Head of caudate nucleus (tissue), 42 donors: ENCODE measurements around the gene RABL6.

Experiments
- DNase-seq, 42 donors: peaks; one replicate each; pipeline versions ENCODE4 v3.0.0 to v3.0.0-alpha.2; 2020 to 2021; ENCODE audit warnings: mixed read lengths in 7 of 42
- intact Hi-C: fragments of 100-400 bp; cut with DNase I; formaldehyde crosslinking; loops from one replicate; pipeline ENCODE4 v1.15.0; 2022

RABL6 gene

DNA sequence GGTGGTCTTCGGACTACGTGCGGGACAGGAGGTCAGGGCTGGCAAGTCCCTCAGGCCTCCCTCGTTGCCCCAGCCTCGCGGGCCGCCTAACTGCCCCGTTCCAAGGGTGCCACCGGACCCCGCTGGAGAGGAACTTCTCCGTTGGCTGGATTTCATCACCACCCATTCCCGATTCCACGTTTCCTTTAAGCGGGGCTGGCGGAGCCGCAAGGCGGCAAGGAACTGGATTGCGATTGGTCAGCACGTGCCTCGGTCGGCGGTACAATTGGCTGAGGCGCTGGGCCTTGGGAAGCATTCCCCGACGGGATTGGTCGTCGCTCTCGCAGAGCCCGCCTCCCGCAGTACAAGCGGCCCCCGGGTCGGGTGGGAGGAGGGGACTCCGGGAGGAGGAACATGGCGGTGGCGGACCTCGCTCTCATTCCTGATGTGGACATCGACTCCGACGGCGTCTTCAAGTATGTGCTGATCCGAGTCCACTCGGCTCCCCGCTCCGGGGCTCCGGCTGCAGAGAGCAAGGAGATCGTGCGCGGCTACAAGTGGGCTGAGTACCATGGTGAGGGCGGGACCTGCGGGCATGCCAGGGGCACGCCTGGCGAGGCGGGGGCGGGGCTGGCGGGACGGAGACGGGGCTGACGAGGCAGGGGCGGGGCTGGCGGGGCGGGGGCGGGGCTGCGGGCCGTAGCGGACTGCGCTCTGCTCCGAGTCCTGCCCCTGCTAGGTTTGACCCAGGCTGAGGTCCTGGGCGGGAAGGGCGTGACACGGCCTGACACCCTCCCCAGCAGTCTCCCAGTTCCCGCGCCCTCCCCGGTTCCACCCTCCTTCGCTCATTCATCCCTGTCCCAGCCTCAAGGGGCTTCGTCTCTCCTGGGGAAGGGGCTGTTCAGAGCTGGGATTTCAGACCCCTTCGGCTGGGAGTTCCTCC lies 41.6 kb downstream of the RABL6 start, which contains the start of gene PHPT1:
Gene PHPT1 (plus strand): TSS at position 372 of the 922 bp plus-strand sequence. CDS start 22 bp downstream, at position 394.
- intact Hi-C loops: loop anchor here (5.0 kb wide), 1 partner anchor 42 kb away; the partner anchor contains the start of gene RABL6
- peak; percentile 98 to 100 (median 99) for DNase-seq

DNA sequence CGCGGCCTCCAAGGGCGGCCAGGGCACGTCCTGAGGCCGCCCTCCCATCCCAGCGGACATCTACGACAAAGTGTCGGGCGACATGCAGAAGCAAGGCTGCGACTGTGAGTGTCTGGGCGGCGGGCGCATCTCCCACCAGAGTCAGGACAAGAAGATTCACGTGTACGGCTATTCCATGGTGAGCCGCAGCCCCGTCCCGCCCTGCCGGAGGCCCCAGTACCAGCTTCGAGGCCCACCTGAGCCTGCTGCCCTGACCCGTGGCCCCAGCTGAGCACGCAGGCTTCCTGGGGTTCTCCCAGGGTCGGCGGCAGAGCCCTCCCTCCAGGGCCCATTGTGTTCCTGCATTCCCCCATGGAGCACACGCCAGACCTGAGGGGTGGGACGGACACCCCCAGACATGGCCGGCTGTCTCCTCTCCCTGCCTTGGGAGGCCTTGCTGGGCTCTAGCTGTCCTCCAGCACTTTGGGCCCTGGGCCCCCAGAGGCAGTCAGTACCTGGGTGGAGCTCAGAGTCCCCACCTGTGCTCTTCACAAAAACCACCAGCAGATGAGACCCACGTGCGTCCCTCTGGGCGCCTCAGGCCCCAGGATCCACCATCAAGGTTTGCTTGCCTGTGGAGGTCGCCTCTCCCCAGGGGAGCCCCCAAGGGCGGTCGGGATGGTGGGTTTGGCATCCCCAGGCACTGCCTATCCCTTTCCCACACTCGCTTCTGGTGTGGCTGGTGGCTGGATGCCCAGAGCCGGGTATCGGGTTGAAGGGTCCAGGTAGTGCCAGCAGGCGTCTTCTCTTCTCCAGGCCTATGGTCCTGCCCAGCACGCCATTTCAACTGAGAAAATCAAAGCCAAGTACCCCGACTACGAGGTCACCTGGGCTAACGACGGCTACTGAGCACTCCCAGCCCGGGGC lies 42.5 kb downstream of the RABL6 start:
- intact Hi-C loops: loop anchor here (5.0 to 10.0 kb wide), 2 partner anchors 43 to 85 kb away; partner anchors contain the start of gene RABL6
- DNase-seq: peak in 3 of 42 donors; percentile 15 to 50 (median 35)

DNA sequence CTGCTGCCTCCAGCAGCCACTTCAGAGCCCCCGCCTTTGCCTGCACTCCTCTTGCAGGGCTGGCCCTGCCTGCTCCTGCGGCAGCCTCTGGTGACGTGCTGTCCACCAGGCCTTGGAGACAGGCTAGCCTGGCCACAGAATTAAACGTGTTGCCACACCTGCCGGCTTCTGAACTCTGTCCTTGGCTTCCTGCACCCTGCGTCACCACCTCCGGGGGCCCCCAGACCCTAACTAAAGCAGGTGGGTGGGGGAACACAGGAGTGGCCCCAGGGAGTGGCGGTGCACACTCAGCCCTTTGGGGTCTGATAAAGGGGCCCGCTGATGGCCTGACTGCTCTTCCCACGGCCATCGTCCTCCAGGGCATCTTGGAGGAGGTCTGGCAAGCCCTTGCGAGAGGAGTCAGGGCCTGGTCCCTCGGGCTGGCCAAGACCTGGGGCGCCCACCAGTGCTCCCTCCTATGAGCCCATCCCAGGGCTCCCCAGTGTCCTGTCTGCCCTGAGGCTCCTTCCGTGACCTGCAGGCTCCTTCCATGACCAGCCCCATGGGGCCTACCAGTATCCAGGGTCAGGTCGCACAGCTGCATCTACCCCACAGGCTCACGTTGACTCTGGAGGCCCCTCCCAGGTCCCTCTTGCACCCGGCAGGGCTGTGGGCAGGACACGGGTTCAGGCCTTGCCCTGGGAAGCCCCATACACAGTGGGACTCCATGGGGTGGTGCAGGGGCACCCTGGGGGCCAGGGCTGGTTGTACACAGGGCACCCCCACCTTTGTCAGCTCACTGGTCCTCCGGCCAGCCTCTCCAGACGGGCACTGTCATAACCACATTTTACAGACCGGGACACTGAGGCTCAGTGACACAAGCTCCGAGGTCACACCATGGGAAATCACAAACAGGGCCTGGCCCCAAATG lies 43.4 kb downstream of the RABL6 start:
- intact Hi-C loops: loop anchor here (10.0 kb wide), 1 partner anchor 84 kb away; no protein-coding TSS in a partner anchor
- DNase-seq: no peak

DNA sequence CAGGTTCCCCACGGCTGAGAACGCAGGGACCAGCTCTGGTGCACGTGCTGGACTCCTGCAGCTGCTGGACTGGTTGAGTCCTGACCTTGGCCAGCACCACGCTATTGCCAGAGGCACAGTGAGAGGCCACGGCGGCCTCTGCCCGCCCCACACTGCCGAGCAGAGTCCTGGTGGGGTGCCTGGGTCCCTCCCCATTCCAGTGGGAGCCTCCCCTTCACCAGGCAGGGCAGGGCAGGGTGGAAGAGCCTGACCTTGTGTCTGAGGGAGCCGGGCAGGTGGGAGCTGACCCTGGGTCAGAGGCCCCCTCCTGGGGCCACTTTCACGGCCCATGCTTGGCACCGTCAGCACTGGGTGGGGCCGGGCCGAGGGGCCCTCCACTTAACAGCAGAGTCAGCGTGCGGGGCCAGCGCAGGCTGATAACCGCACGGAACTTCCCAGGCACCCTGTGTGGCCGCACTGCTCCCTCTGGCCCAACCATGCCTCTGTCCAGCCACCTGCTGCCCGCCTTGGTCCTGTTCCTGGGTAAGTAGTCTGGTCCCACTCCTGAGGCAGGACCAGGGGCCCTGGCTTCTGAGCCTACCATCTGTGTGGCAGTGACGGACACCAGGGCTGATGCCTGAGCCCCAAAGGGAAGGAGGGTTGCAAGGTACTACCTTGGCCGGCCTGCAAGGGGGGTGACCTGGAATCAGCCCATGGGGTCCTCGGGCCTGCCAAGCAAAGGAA lies 44.4 kb downstream of the RABL6 start, which contains the start of gene MAMDC4:
Gene MAMDC4 (plus strand): TSS at position 406 of the 723 bp plus-strand sequence. CDS start 71 bp downstream, at position 477.
- intact Hi-C loops: loop anchor here (10.0 kb wide), 1 partner anchor 83 kb away; no protein-coding TSS in a partner anchor
- peak in 1 of 42 donors; percentile 5 for DNase-seq

DNA sequence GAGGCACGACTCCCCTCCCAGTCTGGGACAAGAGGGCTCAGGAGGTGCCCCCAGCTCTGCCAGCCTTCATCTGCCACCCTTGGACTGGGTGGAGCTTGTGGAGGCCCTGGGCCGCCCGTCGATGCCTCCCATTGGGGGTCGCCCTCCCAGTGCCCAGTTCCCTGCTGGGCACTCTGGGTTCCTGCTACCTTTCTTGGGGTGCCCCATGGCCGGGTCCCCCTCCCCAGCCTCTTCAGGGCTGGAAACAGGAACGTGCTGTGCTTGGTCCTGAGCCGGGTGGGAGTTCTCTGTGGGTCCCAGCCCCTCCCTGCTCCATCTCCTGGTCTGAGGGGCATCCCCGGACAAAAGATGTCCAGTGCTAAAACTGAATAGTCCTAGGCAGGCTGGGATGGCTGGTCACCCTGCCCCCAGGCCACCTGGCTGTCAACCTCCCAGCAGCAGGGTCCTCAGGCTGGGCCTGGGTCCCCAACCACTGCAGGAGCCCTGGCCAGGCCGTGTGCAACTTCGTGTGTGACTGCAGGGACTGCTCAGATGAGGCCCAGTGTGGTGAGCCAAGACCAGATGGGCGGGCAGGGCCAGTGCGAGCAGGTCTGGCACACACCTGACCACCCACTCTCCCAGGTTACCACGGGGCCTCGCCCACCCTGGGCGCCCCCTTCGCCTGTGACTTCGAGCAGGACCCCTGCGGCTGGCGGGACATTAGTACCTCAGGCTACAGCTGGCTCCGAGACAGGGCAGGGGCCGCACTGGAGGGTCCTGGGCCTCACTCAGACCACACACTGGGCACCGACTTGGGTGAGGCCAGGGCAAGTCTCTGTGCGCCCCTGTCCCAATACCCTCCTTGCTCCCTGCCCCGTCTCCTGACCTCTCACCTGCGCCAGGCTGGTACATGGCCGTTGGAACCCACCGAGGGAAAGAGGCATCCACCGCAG lies 45.2 kb downstream of the RABL6 start:
- DNase-seq: peak in 5 of 42 donors; percentile 1 to 7 (median 4)
- intact Hi-C loops: loop anchor here (10.0 kb wide), 1 partner anchor 82 kb away; no protein-coding TSS in a partner anchor

DNA sequence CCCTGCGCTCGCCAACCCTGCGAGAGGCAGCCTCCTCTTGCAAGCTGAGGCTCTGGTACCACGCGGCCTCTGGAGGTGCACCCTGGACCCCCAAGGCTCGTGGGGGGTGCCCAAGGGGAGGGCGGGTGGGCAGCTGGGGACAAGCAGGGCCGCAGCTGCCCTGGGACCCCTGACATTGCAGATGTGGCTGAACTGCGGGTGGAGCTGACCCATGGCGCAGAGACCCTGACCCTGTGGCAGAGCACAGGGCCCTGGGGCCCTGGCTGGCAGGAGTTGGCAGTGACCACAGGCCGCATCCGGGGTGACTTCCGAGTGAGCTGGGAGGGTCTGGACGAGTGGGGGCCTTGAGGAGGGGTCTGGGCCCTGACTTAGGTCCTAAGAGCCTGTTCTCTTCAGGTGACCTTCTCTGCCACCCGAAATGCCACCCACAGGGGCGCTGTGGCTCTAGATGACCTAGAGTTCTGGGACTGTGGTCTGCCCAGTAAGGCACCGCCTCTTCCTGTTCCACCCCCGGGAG lies 45.9 kb downstream of the RABL6 start:
- DNase-seq: no peak
- intact Hi-C loops: loop anchor here (10.0 kb wide), 1 partner anchor 81 kb away; no protein-coding TSS in a partner anchor

DNA sequence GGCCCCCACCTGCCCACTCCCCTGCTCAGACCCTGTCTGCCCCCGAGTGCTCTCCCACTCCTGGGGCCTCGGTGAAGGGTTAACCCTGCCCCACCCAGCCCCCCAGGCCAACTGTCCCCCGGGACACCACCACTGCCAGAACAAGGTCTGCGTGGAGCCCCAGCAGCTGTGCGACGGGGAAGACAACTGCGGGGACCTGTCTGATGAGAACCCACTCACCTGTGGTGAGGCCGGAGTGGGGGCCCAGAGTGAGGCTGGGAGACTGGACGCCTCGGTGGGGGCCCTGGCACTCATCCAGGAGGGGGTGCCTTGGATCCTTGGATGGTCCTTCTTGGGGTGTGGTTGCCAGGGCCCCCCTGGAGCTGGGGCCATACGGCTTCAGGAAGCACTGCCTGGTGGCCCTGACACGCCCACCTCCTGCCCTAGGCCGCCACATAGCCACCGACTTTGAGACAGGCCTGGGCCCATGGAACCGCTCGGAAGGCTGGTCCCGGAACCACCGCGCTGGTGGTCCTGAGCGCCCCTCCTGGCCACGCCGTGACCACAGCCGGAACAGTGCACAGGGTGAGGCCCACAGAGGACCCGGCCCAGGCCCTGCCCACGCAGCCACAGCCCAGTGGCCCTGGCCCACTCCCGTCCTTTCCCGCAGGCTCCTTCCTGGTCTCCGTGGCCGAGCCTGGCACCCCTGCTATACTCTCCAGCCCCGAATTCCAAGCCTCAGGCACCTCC lies 46.5 kb downstream of the RABL6 start:
- DNase-seq: peak in 5 of 42 donors; percentile 1 to 27 (median 2)
- intact Hi-C loops: loop anchor here (10.0 kb wide), 1 partner anchor 81 kb away; no protein-coding TSS in a partner anchor

DNA sequence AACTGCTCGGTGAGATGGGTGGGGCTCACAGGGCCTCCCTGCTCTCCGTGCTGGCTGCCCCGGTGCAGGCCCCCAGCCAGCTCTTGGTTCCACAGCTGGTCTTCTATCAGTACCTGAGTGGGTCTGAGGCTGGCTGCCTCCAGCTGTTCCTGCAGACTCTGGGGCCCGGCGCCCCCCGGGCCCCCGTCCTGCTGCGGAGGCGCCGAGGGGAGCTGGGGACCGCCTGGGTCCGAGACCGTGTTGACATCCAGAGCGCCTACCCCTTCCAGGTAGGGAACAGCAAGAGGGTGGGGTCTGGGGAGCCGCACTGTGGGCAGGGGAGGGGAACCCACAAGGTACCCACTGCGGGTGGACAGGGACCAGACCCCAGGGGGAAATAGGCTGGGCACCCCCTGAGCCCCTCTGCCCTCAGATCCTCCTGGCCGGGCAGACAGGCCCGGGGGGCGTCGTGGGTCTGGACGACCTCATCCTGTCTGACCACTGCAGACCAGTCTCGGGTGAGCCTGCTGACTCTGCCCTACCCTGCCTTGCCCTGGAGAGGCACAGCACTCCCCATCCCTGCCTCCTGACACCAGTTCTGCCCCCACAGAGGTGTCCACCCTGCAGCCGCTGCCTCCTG lies 47.2 kb downstream of the RABL6 start:
- peak in 3 of 42 donors; percentile 1 to 22 (median 2) for DNase-seq

DNA sequence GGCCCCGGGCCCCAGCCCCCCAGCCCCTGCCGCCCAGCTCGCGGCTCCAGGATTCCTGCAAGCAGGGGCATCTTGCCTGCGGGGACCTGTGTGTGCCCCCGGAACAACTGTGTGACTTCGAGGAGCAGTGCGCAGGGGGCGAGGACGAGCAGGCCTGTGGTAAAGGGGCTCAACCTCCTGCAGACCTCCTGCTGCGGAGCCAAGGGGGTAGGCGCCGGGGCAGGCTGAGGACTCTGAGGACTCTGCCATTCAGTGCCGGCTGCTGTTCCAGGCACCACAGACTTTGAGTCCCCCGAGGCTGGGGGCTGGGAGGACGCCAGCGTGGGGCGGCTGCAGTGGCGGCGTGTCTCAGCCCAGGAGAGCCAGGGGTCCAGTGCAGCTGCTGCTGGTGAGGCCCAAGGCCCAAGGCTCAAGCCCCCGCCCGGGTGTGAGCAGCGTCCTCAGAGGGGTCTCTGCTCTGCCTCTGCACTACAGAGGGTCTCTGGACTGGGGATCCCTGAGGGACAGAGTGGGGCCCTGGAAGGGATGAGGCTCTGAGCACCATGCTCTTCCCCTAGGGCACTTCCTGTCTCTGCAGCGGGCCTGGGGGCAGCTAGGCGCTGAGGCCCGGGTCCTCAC lies 47.8 kb downstream of the RABL6 start:
- intact Hi-C loops: loop anchor here (10.0 kb wide), 1 partner anchor 79 kb away; no protein-coding TSS in a partner anchor
- DNase-seq: peak in 1 of 42 donors; percentile 24

More for the DNA sequence above, 47.2 kb downstream of the RABL6 start:
- intact Hi-C loops: loop anchor here (10.0 kb wide), 1 partner anchor 80 kb away; no protein-coding TSS in a partner anchor

DNA sequence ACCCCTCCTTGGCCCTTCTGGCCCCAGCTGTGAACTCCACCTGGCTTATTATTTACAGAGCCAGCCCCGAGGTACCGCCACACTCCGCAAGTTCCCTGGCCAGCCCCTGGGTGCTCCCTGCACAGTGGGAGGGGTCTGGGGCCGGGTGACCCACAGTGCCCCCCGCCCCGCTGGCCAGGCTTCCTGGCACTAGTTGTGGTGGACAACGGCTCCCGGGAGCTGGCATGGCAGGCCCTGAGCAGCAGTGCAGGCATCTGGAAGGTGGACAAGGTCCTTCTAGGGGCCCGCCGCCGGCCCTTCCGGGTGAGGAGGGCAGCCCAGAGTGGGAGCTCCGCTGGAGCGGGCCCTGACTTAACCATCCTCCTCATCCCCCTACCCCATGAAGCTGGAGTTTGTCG lies 48.3 kb downstream of the RABL6 start:
- intact Hi-C loops: loop anchor here (10.0 kb wide), 1 partner anchor 79 kb away; no protein-coding TSS in a partner anchor
- peak in 1 of 42 donors; percentile 1 for DNase-seq

DNA sequence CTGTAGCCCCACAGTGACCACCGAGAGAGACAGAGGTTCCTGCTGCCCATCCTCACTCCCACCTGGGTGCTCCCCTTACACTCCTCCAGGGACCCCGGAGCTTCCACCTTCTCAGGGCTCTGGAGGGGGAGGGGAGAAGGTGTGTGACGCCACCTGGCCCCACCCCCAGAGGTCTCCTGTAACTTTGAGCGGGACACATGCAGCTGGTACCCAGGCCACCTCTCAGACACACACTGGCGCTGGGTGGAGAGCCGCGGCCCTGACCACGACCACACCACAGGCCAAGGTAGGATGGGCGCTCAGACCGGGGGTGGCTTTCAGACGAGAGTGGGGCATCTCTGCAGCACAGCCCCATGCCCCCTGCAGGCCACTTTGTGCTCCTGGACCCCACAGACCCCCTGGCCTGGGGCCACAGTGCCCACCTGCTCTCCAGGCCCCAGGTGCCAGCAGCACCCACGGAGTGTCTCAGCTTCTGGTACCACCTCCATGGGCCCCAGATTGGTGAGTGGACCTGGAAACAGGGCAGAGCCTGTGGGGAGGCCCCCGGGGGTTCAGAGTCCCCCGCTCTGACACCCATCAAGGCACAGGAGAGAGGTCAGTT lies 48.9 kb downstream of the RABL6 start:
- intact Hi-C loops: loop anchor here (10.0 kb wide), 1 partner anchor 78 kb away; no protein-coding TSS in a partner anchor
- DNase-seq: no peak

DNA sequence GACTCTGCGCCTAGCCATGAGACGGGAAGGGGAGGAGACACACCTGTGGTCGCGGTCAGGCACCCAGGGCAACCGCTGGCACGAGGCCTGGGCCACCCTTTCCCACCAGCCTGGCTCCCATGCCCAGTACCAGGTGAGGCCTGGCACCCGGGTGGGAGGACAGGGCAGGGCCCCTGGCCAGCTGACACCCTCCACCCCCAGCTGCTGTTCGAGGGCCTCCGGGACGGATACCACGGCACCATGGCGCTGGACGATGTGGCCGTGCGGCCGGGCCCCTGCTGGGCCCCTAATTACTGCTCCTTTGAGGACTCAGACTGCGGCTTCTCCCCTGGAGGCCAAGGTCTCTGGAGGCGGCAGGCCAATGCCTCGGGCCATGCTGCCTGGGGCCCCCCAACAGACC lies 49.4 kb downstream of the RABL6 start:
- intact Hi-C loops: loop anchor here (10.0 kb wide), 1 partner anchor 78 kb away; no protein-coding TSS in a partner anchor
- peak in 1 of 42 donors; percentile 22 for DNase-seq
